Body of pancreas (tissue), 4 donors: ENCODE data around the gene CCDC120. TPM values are rescaled to one million over a fixed set of nuclear protein-coding genes. Genes with fewer than 3 reads are reported as not detected.

ENCODE experiments used
- ATAC-seq: fragments of 150-250 bp; one replicate; pipeline ENCODE4 v1.9.1; 2016
- DNase-seq, 4 donors: peaks; one replicate each; pipeline ENCODE4 v3.0.0-alpha.2; 2019
- H3K27ac ChIP-seq, 4 donors: fragments of 200-600 bp; sonication (generic); 1 replicate in 3 of 4; 2 replicates in 1 of 4; pipeline versions ENCODE4 v1.5.1 to v1.6.1; 2016 to 2019; ENCODE audit warnings: mild to moderate bottlenecking in 1 of 4, mixed read lengths in 1 of 4, moderate library complexity in 1 of 4
- H3K27me3 ChIP-seq, 2 donors: fragments of 200-600 bp; sonication (generic); one replicate each; pipeline ENCODE4 v1.6.0; 2016; ENCODE audit warnings: mild to moderate bottlenecking in 1 of 2
- H3K36me3 ChIP-seq, 2 donors: fragments of 200-600 bp; sonication (generic); replicated peaks in 1 of 2; 2 replicates each; pipeline ENCODE4 v1.5.1; 2016; ENCODE audit warnings: low read depth in 2 of 2; ENCODE audit not compliant: insufficient read depth in 1 of 2
- H3K4me1 ChIP-seq: fragments of 200-600 bp; sonication (generic); one replicate; pipeline ENCODE4 v1.6.0; 2016
- H3K4me3 ChIP-seq, 2 donors: fragments of 200-600 bp; sonication (generic); 1 replicate in 1 of 2; 2 replicates in 1 of 2; pipeline ENCODE4 v1.5.1; 2016 to 2019
- H3K9me3 ChIP-seq, 3 donors: fragments of 200-600 bp; sonication (generic); 1 replicate in 2 of 3; 2 replicates in 1 of 3; pipeline ENCODE4 v1.5.1; 2016
- POLR2A ChIP-seq, 3 donors: fragments of 450-650 bp; IDR thresholded peaks; one replicate each; pipeline ENCODE4 v1.6.1; 2016; ENCODE audit warnings: antibody characterized with exemption in 3 of 3, mild to moderate bottlenecking in 2 of 3
- WGBS, 2 donors: methylation state at CpG; one replicate each; pipeline ENCODE4 v1.1.5; 2017; 5-methylcytosine and 5-hydroxymethylcytosine counted together
- intact Hi-C: fragments of 100-400 bp; cut with DNase I; formaldehyde crosslinking; loops from one replicate; pipeline ENCODE4 v1.15.1; 2023
- total RNA-seq, 2 donors: library from RNA; depleted of rRNA; stranded (reverse); fragments of >200 nt; gene quantifications; one replicate each; pipeline ENCODE4 v1.1.0, GENCODE V29; 2016
- TF ChIP-seq, protein P1 (sequence below), 7 experiments: fragments of 450-650 bp in 4 of 7; fragments of 200-600 bp in 3 of 7; sonication (generic) in 3 of 7; IDR thresholded peaks; one replicate each; pipeline ENCODE4 v1.5.1; 2016 to 2019; ENCODE audit warnings: antibody characterized with exemption in 7 of 7

The CCDC120 gene
- total RNA-seq, 2 donors from 2014 or later: 6.5 to 13.8 TPM

DNA sequence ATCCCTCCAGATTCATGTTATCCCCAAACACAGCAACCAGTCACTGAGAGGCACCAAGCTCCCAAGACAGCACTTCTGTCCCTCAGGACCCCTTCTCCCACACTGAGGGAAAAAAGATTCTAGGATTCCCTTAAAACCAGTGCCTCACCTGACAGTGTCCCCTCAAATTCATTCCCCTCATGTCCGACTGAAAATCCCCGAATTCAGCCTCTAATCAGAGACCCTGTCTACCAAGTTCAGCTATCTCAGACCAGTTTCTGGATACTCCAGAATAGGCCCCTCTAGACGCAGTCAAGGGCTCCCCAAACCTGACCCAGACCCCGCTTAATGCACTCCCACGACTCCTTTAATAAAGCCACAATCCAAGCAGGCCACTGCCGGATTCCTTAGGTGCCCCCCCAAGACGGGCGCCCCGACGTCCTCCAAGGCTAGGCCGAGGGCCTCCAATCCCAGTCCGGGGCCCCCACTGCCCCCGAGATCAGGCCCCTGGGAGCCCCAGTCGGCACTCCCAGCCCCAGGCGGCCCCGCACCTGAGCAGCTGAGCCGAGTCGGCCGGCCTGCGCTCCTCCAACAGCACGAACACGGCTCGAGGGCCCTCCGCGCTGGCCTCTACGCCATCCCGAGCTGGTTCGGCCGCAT lies 16.1 kb upstream of the CCDC120 start:
- ATAC-seq (no peak), DNase-seq (no peak)
- H3K27me3 ChIP-seq: no peaks in the 10 kb centered on the region
- intact Hi-C loops: no loop called here
- 0% methylated on average over 5 to 9 of the region's 29 CpGs for WGBS, 2 donors
- peaks cover 0 to 3% of the 10 kb centered on the region in 2 donors for H3K36me3 ChIP-seq
- H3K4me1 ChIP-seq: peaks cover 38% of the 10 kb centered on the region
- peak overlapping the region; percentile 24 to 62 for H3K4me3 ChIP-seq
- TF ChIP-seq, protein P1, sequence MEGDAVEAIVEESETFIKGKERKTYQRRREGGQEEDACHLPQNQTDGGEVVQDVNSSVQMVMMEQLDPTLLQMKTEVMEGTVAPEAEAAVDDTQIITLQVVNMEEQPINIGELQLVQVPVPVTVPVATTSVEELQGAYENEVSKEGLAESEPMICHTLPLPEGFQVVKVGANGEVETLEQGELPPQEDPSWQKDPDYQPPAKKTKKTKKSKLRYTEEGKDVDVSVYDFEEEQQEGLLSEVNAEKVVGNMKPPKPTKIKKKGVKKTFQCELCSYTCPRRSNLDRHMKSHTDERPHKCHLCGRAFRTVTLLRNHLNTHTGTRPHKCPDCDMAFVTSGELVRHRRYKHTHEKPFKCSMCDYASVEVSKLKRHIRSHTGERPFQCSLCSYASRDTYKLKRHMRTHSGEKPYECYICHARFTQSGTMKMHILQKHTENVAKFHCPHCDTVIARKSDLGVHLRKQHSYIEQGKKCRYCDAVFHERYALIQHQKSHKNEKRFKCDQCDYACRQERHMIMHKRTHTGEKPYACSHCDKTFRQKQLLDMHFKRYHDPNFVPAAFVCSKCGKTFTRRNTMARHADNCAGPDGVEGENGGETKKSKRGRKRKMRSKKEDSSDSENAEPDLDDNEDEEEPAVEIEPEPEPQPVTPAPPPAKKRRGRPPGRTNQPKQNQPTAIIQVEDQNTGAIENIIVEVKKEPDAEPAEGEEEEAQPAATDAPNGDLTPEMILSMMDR (IDR thresholded peaks at IDR 0.05): no peak
- TF ChIP-seq POLR2A (IDR thresholded peaks at IDR 0.05): no peak
- no peaks in the 10 kb centered on the region for H3K9me3 ChIP-seq
- H3K27ac ChIP-seq: peak overlapping the region; percentile 83 to 92 (median 88)

GRCh38 chrX:49043220-49043986 lies 15.4 kb upstream of the CCDC120 start, which contains the start of gene TFE3:
TSS of gene TFE3 (minus strand) at chrX:49043357. CDS start at chrX:49043226, 131 bp downstream.
- Histone ChIP-seq H3K9me3 (no peaks in the 10 kb centered on the region), H3K4me1 (peaks cover 38% of the 10 kb centered on the region), H3K27me3 (no peaks in the 10 kb centered on the region), H3K36me3 (no peaks in the 10 kb centered on the region), H3K4me3 (peak within 1 kb of the TSS; percentile 24 to 62), H3K27ac (peak within 1 kb of the TSS; percentile 83 to 92 (median 88))
- ATAC-seq (peak; percentile 88), DNase-seq (peak; percentile 98 to 99 (median 99))
- TF ChIP-seq POLR2A (IDR thresholded peaks at IDR 0.05): peak; percentile 53 to 73 (median 69)
- TF ChIP-seq, protein P1 (IDR thresholded peaks at IDR 0.05): peak; percentile 30 to 85 (median 67)
- intact Hi-C loops: no loop called here
- 0% methylated on average over 19 of the region's 67 CpGs; no CpG with 5 or more reads in 1 of the 2 donors for WGBS, 2 donors

GRCh38 chrX:49043987-49044281 lies 14.9 kb upstream of the CCDC120 start:
- no peaks in the 10 kb centered on the region for H3K27me3 ChIP-seq
- no peak for DNase-seq
- no peaks in the 10 kb centered on the region for H3K36me3 ChIP-seq
- no peak overlapping the region for H3K4me3 ChIP-seq
- H3K4me1 ChIP-seq: peaks cover 38% of the 10 kb centered on the region
- peak overlapping the region; percentile 43 to 79 (median 64) for H3K27ac ChIP-seq
- no peaks in the 10 kb centered on the region for H3K9me3 ChIP-seq
- 13 to 19% methylated on average over 7 to 10 of the region's 13 CpGs for WGBS, 2 donors
- intact Hi-C loops: no loop called here
- TF ChIP-seq POLR2A (IDR thresholded peaks at IDR 0.05): no peak
- TF ChIP-seq, protein P1 (IDR thresholded peaks at IDR 0.05): no peak
- no peak for ATAC-seq

GRCh38 chrX:49053223-49054072 lies 5.4 kb upstream of the CCDC120 start:
- TF ChIP-seq, protein P1 (IDR thresholded peaks at IDR 0.05): no peak
- TF ChIP-seq POLR2A (IDR thresholded peaks at IDR 0.05): peak; percentile 11 to 36 (median 20)
- H3K4me1 ChIP-seq: peaks cover 4% of the 10 kb centered on the region
- no peaks in the 10 kb centered on the region for H3K27me3 ChIP-seq
- peak; percentile 74 for ATAC-seq
- DNase-seq: peak; percentile 53 to 73 (median 68)
- H3K9me3 ChIP-seq: no peaks in the 10 kb centered on the region
- intact Hi-C loops: no loop called here
- 1% methylated on average over 23 of the region's 79 CpGs; no CpG with 5 or more reads in 1 of the 2 donors for WGBS, 2 donors
- no peaks in the 10 kb centered on the region for H3K36me3 ChIP-seq
- H3K4me3 ChIP-seq: peak overlapping the region in 1 of 2 donors; percentile 1
- peak overlapping the region; percentile 65 to 83 (median 82) for H3K27ac ChIP-seq
